HFF-Myc (cell line): ENCODE results near the gene SEC24C.
"Not testable (repeated sequence)": the region's sequence is repeated elsewhere in the genome, so short reads cannot be mapped to it uniquely, and the experiment has no call there.

ENCODE experiments used
- DNase-seq: peaks from one replicate; pipeline ENCODE4 v3.0.0-alpha.2; 2011; ENCODE audit warnings: low read depth; ENCODE audit errors: extremely low read depth
- H3K4me3 ChIP-seq: replicated peaks from 2 replicates; pipeline ENCODE4 v1.5.1; 2011; ENCODE audit warnings: low read depth, mild to moderate bottlenecking, control low read depth, low read length
- CTCF ChIP-seq: IDR thresholded peaks from 2 replicates; pipeline ENCODE4 v1.5.1; 2012; ENCODE audit warnings: mild to moderate bottlenecking, low read depth, low read length, control low read depth; ENCODE audit errors: missing control alignments

The SEC24C gene

GRCh38 chr10:73786512-73786885 is 42.3 kb downstream of the SEC24C start:
- DNase-seq: no peak
- no peak for TF ChIP-seq CTCF
- peak overlapping the region; percentile 80 for H3K4me3 ChIP-seq

GRCh38 chr10:73787031-73787800 is 43.0 kb downstream of the SEC24C start:
- not testable (repeated sequence) for DNase-seq, H3K4me3 ChIP-seq

- no peak overlapping the region for H3K4me3 ChIP-seq
- DNase-seq: no peak
- TF ChIP-seq CTCF: no peak
Measured at GRCh38 chr10:73788864-73789658, 44.9 kb downstream of the SEC24C start.

GRCh38 chr10:73789659-73790055 is 45.5 kb downstream of the SEC24C start:
- no peak for DNase-seq
- H3K4me3 ChIP-seq: no peak overlapping the region
- no peak for TF ChIP-seq CTCF

GRCh38 chr10:73790886-73791625 is 46.9 kb downstream of the SEC24C start:
- no peak overlapping the region for H3K4me3 ChIP-seq
- DNase-seq: no peak
- no peak for TF ChIP-seq CTCF

- TF ChIP-seq CTCF: no peak
- H3K4me3 ChIP-seq: no peak overlapping the region
- DNase-seq: no peak
Measured at GRCh38 chr10:73791871-73792400, 47.8 kb downstream of the SEC24C start.

- H3K4me3 ChIP-seq: no peak overlapping the region
- no peak for DNase-seq
- no peak for TF ChIP-seq CTCF
Measured at GRCh38 chr10:73793456-73793855, 49.3 kb downstream of the SEC24C start.

GRCh38 chr10:73795491-73795890 is 51.3 kb downstream of the SEC24C start:
- not testable (repeated sequence) for DNase-seq, H3K4me3 ChIP-seq

- H3K4me3 ChIP-seq, DNase-seq: not testable (repeated sequence)
Measured at GRCh38 chr10:73796035-73796434, 51.9 kb downstream of the SEC24C start.
